G401.6 (cell line): Measurements from ENCODE around the gene CNP.
A peak's percentile ranks its signal among the peaks of the same experiment; 100 is the strongest.
"Not testable (repeated sequence)": the region's sequence is repeated elsewhere in the genome, so short reads cannot be mapped to it uniquely, and the experiment has no call there.

Experiments used
- FAIRE-seq: peaks from 2 replicates; lab custom pipeline; 2012; peaks lifted over from hg19 to GRCh38; lab: Jason Lieb, UNC

The CNP gene

GRCh38 chr17:42002792-42003301 lies 36.3 kb downstream of the CNP start:
- FAIRE-seq = no peak

- FAIRE-seq = no peak
These were observed 38.6 kb downstream of the CNP start for GRCh38 chr17:42005166-42005565.

- no peak for FAIRE-seq
These were observed 42.6 kb downstream of the CNP start for GRCh38 chr17:42009170-42009569.

- FAIRE-seq = not testable (repeated sequence)
These were observed 43.7 kb downstream of the CNP start for GRCh38 chr17:42010266-42010680.

- no peak for FAIRE-seq
These were observed 44.4 kb downstream of the CNP start for GRCh38 chr17:42010898-42011516.

- not testable (repeated sequence) for FAIRE-seq
These were observed 45.8 kb downstream of the CNP start for GRCh38 chr17:42012363-42012762.

- not testable (repeated sequence) for FAIRE-seq
These were observed 47.1 kb downstream of the CNP start for GRCh38 chr17:42013740-42014139.

GRCh38 chr17:42016411-42016831 lies 49.8 kb downstream of the CNP start:
- no peak for FAIRE-seq

GRCh38 chr17:42016941-42017865 lies 50.6 kb downstream of the CNP start, which contains the start of gene DNAJC7:
Gene DNAJC7, minus strand, starts transcription at chr17:42017439. Its CDS starts 23 bp downstream, at chr17:42017416.
- FAIRE-seq = peak; percentile 84

- FAIRE-seq = no peak
These were observed 51.2 kb downstream of the CNP start for GRCh38 chr17:42017866-42018200.

- no peak for FAIRE-seq
These were observed 51.7 kb downstream of the CNP start for GRCh38 chr17:42018339-42018738.

GRCh38 chr17:42018988-42019387 lies 52.4 kb downstream of the CNP start:
- no peak for FAIRE-seq

GRCh38 chr17:42019509-42020404 lies 53.2 kb downstream of the CNP start, which contains the start of gene NKIRAS2:
Gene NKIRAS2, plus strand, starts transcription at chr17:42020090. Its CDS starts 1,488 bp downstream, at chr17:42021578.
- FAIRE-seq = no peak

- FAIRE-seq = not testable (repeated sequence)
These were observed 54.2 kb downstream of the CNP start for GRCh38 chr17:42020845-42021244.

- no peak for FAIRE-seq
These were observed 57.1 kb downstream of the CNP start for GRCh38 chr17:42023524-42024349.

- no peak for FAIRE-seq
These were observed 58.6 kb downstream of the CNP start for GRCh38 chr17:42025191-42025579.

- no peak for FAIRE-seq
These were observed 59.3 kb downstream of the CNP start for GRCh38 chr17:42025936-42026335.

GRCh38 chr17:42026857-42027589 lies 60.4 kb downstream of the CNP start:
- FAIRE-seq = no peak
